Measurements from ENCODE around the gene GNGT2. TPM values are rescaled to one million over a fixed set of nuclear protein-coding genes. Genes with fewer than 3 reads are reported as not detected.

The GNGT2 gene
- total RNA-seq, 4 donors from 2014 or later: 1.4 to 1.7 TPM; not detected in 2

DNA sequence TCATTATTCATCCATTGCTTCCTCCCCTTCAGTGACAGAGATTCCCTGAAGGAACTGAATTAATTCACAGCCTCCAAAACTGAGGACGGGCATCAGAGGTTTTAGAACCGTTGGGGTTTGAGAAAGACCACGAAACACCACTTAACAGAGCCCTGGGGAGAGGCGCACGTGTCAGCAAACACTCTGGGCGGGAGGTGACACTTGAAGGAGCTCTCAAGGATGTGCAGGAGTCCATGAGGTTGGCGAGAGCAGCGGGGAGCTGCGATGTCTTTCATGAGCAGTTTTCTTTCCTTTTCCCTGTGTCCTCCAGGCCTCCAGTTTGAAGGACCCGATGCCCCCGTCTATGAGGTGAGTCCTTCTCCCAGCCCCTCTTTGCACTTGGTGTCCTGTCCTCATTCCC, 54.1 kb downstream of the GNGT2 start:
- H3K9me3 ChIP-seq: no peaks in the 10 kb centered on the region
- H3K27ac ChIP-seq: no peak overlapping the region
- 54 to 80% methylated on average over 6 to 7 of the region's 11 CpGs for WGBS, 2 donors
- intact Hi-C loops (cut with DNase I): no loop called here
- TF ChIP-seq, protein P1, sequence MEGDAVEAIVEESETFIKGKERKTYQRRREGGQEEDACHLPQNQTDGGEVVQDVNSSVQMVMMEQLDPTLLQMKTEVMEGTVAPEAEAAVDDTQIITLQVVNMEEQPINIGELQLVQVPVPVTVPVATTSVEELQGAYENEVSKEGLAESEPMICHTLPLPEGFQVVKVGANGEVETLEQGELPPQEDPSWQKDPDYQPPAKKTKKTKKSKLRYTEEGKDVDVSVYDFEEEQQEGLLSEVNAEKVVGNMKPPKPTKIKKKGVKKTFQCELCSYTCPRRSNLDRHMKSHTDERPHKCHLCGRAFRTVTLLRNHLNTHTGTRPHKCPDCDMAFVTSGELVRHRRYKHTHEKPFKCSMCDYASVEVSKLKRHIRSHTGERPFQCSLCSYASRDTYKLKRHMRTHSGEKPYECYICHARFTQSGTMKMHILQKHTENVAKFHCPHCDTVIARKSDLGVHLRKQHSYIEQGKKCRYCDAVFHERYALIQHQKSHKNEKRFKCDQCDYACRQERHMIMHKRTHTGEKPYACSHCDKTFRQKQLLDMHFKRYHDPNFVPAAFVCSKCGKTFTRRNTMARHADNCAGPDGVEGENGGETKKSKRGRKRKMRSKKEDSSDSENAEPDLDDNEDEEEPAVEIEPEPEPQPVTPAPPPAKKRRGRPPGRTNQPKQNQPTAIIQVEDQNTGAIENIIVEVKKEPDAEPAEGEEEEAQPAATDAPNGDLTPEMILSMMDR (IDR thresholded peaks at IDR 0.05): no peak
- TF ChIP-seq POLR2A (IDR thresholded peaks at IDR 0.05): no peak
- peaks cover 0 to 95% (median 0%) of the 10 kb centered on the region in 4 donors for H3K27me3 ChIP-seq
- no peak overlapping the region for H3K4me3 ChIP-seq
- no peaks in the 10 kb centered on the region for H3K36me3 ChIP-seq
- H3K4me1 ChIP-seq: no peaks in the 10 kb centered on the region
- DNase-seq: no peak

Other genes with a start within 250 kb of the GNGT2 start
- not detected for gene GIP, start 242.0 kb downstream of the GNGT2 start, total RNA-seq
- not detected for gene IGF2BP1, start 213.2 kb downstream of the GNGT2 start, total RNA-seq
- gene B4GALNT2, start 77.8 kb downstream of the GNGT2 start, total RNA-seq: under 1 TPM in 1 of 4 donors, not detected in 3; 0.04 TPM
- gene ABI3, start 133 bp upstream of the GNGT2 start, total RNA-seq: 1 to 10 TPM; 1.5 to 8.8 (median 4.2) TPM
- 1 to 10 TPM in 1 of 4 donors, under 1 TPM in 1, not detected in 2; 0.38 to 2.4 TPM for gene PHOSPHO1, start 20.2 kb upstream of the GNGT2 start, total RNA-seq
- gene ZNF652, start 151.7 kb upstream of the GNGT2 start, total RNA-seq: 10 to 100 TPM; 14.0 to 32.6 (median 20.9) TPM
- 100 to 1,000 TPM in 2 of 4 donors, 10 to 100 TPM in 2; 61.7 to 119 (median 106) TPM for gene PHB1, start 204.3 kb upstream of the GNGT2 start, total RNA-seq

Data from esophagus squamous epithelium (tissue), 5 donors.